HUES64 (cell line): ENCODE measurements around the gene ILF2. TPM values are rescaled to one million over a fixed set of nuclear protein-coding genes. Genes with fewer than 3 reads are reported as not detected.
A peak's percentile ranks its signal among the peaks of the same experiment; 100 is the strongest.
"Not testable (repeated sequence)": the region's sequence is repeated elsewhere in the genome, so short reads cannot be mapped to it uniquely, and the experiment has no call there.

Experiments used
- H3K27ac ChIP-seq: 2 replicates; pipeline ENCODE4 v1.7.0; 2013; ENCODE audit warnings: low read depth, low read length, inconsistent platforms
- H3K27me3 ChIP-seq: 2 replicates; pipeline ENCODE4 v1.6.1; 2013; ENCODE audit warnings: mild to moderate bottlenecking, low read length; ENCODE audit not compliant: insufficient read depth
- H3K36me3 ChIP-seq: 2 replicates; pipeline ENCODE4 v1.6.1; 2013; ENCODE audit warnings: mild to moderate bottlenecking, low read length; ENCODE audit not compliant: insufficient read depth
- H3K4me1 ChIP-seq: 2 replicates; pipeline ENCODE4 v1.6.1; 2013; ENCODE audit warnings: mild to moderate bottlenecking, low read length, moderate library complexity; ENCODE audit not compliant: insufficient read depth
- H3K4me3 ChIP-seq: 2 replicates; pipeline ENCODE4 v1.5.1; 2013; ENCODE audit warnings: mild to moderate bottlenecking, low read length, moderate library complexity
- H3K9ac ChIP-seq: 2 replicates; pipeline ENCODE4 v1.6.1; 2013; ENCODE audit warnings: mild to moderate bottlenecking, low read depth, low read length
- H3K9me3 ChIP-seq: 2 replicates; pipeline ENCODE4 v1.6.1; 2013; ENCODE audit warnings: low read depth, low read length; ENCODE audit not compliant: insufficient read depth
- WGBS: fragments of 150-250, 120-280 bp; methylation state at CpG from one replicate; pipeline ENCODE4 v1.1.7; 2013; ENCODE audit warnings: missing lambda C conversion rate; 5-methylcytosine and 5-hydroxymethylcytosine counted together
- polyA plus RNA-seq, 2 experiments: library from polyadenylated mRNA; stranded (reverse); fragments of 50-300 nt; gene quantifications; one replicate each; pipeline ENCODE4 v1.2.3, GENCODE V29; 2013

ILF2 gene
- 379 TPM for polyA plus RNA-seq (2013, experiment 1 of 2)
- 354 TPM for polyA plus RNA-seq (2013, experiment 2 of 2)

DNA sequence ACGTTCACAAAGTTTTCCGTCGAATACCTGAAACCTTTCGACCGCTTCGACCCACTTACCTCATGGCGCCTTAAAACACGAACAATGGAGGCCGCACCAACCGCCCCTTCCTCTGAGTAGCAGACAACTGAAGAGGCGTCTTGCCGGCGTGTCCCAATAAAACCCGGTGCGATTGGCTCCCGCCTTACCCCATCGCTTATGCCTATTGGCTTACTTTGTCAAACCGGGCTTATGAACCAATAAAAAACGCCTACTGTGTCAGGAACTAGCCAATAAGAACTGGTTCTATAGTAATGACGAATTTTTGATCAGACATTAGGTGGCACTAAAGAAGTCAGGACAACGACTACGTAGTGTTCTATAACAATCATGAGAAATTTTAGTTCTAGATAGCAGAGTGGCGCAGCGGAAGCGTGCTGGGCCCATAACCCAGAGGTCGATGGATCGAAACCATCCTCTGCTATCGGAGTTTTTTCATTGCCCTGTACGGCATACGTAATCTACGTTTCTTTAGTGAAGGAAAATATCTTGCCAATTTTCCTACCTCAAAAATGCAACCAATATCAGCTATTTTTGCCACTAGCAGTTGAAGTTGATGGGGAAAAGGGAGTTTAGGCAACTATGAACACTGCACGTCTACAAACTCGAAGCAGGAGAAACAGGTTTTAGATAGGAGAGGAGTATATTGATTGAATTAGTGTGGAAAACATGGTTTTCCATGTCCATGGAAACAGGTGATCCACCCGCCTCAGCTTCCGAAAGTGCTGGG is at the start of gene ILF2:
Gene ILF2 (minus strand): TSS at position 135 of the 769 bp plus-strand sequence. CDS start 71 bp downstream, at position 64.
- WGBS, result under 1% methylated on average over 33 of the region's 35 CpGs
- no peaks in the 10 kb centered on the region for H3K27me3 ChIP-seq
- no peaks in the 10 kb centered on the region for H3K9me3 ChIP-seq

DNA sequence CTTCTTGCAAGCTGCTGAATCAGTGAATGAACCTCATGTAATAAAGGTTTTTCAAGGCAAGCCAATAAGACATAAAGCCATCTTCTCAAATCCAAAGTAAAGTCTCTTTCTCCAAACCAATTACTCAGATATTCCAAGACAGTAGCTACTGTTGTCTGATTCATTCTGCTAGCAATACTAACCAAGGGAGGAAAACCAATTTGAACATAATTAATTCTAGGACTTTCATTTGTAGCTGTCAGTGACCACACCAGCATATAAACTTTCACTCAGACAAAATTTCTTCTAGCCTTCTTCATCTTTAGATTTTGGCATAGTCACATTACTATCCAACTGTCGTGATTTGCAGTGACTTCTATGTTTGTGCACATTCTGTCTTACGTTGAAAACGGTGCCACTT is 46.5 kb upstream of the ILF2 start:
- H3K4me3 ChIP-seq, result no peak overlapping the region
- WGBS, result 96% methylated on average over 3 of the region's 3 CpGs

More for the DNA sequence above, at the start of gene ILF2:
- peak within 1 kb of the TSS; percentile 91 for H3K4me3 ChIP-seq
- H3K27ac ChIP-seq, result peak within 1 kb of the TSS; percentile 67
- peaks cover 6% of the 10 kb centered on the region; the same call in 1 of the 2 replicates for H3K4me1 ChIP-seq
- H3K9ac ChIP-seq, result peak within 1 kb of the TSS; percentile 97
- H3K36me3 ChIP-seq, result peaks cover 39% of the 10 kb centered on the region

DNA sequence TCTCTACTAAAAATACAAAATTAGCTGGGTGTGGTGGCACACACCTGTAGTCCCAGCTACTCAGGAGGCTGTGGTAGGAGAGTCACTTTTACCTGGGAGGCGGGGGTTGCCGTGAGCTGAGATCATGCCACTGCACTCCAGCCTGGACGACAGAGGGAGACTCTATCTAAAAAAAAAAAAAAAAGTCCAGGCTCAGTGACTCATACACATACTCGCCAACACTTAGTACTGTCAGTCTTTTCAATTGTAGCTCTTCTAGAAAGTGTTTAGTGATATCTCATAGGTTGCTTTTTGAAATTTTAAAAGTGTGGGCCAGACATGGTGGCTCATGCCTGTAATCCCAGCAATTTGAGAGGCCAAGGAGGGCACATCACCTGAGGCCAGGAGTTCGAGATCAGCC is 45.4 kb upstream of the ILF2 start:
- not testable (repeated sequence) for H3K4me3 ChIP-seq, H3K36me3 ChIP-seq, H3K9me3 ChIP-seq, H3K27me3 ChIP-seq, H3K9ac ChIP-seq, H3K4me1 ChIP-seq, H3K27ac ChIP-seq
- WGBS, result 86% methylated on average over 4 of the region's 5 CpGs

More for the DNA sequence above, 46.5 kb upstream of the ILF2 start:
- Histone ChIP-seq H3K27ac (no peak overlapping the region), H3K36me3 (no peaks in the 10 kb centered on the region), H3K9me3 (no peaks in the 10 kb centered on the region), H3K9ac (no peak overlapping the region), H3K4me1 (no peaks in the 10 kb centered on the region), H3K27me3 (no peaks in the 10 kb centered on the region)

DNA sequence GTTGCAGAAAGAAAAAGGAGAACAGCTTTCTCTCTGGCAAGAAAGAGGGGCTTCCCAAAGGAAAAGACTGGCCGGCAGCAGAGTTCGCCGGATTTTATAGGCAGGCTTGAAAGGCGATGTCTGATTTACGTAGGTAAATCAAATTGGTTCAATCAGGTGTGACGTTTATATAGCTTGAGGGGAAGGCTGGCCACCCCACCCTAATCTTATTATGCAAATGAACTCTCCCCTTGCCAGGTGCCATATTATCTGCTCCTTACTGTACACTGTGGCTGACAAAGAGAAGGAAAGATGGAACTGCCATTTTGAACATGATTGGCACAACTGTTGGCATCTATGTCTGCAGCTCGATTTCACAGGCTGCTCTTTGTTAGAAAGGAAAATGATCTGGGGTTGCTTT is 40.2 kb upstream of the ILF2 start:
- Histone ChIP-seq H3K9ac (no peak overlapping the region), H3K36me3 (no peaks in the 10 kb centered on the region), H3K27me3 (no peaks in the 10 kb centered on the region), H3K9me3 (no peaks in the 10 kb centered on the region), H3K27ac (no peak overlapping the region), H3K4me3 (no peak overlapping the region), H3K4me1 (no peaks in the 10 kb centered on the region)
- 87% methylated on average over 6 of the region's 7 CpGs for WGBS

DNA sequence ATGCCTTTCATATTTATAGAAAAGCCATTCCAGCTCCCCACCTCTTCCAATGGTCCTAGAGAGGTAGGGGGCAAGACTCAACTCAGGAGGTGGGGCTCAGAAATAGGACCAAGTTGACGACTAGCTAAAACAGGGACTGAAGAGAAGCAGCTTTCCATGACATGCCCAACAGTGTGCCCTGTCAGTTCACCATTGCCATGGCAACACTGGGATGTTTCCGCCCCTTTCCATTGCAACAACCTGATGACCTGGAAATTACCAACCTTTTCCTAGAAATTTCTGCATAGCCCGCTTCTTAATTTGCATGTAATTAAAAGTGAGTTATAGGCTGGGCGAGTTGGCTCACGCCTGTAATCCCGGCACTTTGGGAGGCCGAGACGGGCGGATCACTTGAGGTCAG is 34.7 kb upstream of the ILF2 start:
- Histone ChIP-seq H3K9ac (no peak overlapping the region), H3K36me3 (no peaks in the 10 kb centered on the region), H3K9me3 (no peaks in the 10 kb centered on the region), H3K4me3 (no peak overlapping the region), H3K27ac (no peak overlapping the region), H3K4me1 (no peaks in the 10 kb centered on the region), H3K27me3 (no peaks in the 10 kb centered on the region)
- 92% methylated on average over 9 of the region's 9 CpGs for WGBS

DNA sequence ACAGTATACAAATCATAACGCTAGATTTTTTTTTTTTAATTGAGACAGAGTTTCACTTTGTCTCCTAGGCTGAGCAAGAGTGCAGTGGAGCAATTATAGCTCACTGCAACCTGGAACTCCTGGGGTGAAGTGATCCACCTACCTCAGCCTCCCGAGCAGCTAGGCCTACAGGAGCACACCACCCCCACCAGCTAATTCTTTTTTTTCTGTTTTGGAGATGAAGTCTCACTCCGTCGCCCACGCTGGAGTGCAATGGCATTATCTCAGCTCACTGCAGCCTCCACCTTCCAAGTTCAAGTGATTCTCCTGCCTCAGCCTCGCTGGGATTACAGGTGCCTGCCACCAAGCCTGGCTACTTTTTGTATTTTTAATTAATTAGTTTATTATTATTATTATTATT is 29.0 kb upstream of the ILF2 start:
- Histone ChIP-seq H3K9ac (no peak overlapping the region), H3K9me3 (no peaks in the 10 kb centered on the region), H3K36me3 (no peaks in the 10 kb centered on the region), H3K4me1 (peaks cover 25% of the 10 kb centered on the region), H3K27me3 (no peaks in the 10 kb centered on the region), H3K4me3 (no peak overlapping the region), H3K27ac (no peak overlapping the region)
- 81% methylated on average over 5 of the region's 6 CpGs for WGBS

DNA sequence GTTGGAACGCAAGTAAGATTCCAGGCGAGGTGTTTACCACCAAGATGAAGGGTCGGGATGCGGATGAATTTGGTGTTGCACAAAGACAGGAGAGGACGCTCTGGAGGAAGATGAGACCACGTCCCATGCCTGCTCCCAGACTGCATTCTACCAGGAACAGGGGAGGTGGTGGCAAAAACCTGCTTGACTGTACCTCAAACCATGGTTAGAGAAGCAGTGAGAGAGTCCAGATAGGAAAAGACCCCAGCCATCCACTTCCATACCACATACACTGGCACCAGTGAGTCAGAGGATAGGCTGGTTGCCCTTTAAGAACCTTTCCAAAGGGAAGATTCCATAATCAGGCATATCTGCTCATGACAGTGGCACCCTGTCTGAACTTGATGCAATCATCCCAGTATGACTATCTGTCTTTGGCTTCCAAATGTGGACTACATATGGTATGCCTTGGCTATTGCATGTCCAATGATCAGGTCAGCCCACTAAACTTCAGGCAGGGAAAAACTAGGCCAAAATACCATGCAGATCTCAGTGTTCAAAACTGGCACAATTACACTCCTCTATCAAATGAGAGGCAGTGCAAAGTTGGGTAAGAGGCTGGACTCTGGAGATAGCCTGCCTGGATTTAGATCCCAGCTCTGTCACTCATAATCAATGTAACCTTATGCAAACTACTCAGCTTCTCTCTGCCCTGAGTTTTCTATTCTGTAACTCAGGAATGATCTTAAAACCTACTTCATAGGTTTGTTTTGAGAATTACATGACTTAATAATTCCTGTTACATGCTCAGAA is 28.3 kb upstream of the ILF2 start:
- H3K4me1 ChIP-seq, result peaks cover 25% of the 10 kb centered on the region
- WGBS, result 90% methylated on average over 6 of the region's 6 CpGs
- no peaks in the 10 kb centered on the region for H3K9me3 ChIP-seq
- no peaks in the 10 kb centered on the region for H3K36me3 ChIP-seq
- no peak overlapping the region for H3K4me3 ChIP-seq
- H3K9ac ChIP-seq, result no peak overlapping the region
- H3K27ac ChIP-seq, result no peak overlapping the region
- no peaks in the 10 kb centered on the region for H3K27me3 ChIP-seq

DNA sequence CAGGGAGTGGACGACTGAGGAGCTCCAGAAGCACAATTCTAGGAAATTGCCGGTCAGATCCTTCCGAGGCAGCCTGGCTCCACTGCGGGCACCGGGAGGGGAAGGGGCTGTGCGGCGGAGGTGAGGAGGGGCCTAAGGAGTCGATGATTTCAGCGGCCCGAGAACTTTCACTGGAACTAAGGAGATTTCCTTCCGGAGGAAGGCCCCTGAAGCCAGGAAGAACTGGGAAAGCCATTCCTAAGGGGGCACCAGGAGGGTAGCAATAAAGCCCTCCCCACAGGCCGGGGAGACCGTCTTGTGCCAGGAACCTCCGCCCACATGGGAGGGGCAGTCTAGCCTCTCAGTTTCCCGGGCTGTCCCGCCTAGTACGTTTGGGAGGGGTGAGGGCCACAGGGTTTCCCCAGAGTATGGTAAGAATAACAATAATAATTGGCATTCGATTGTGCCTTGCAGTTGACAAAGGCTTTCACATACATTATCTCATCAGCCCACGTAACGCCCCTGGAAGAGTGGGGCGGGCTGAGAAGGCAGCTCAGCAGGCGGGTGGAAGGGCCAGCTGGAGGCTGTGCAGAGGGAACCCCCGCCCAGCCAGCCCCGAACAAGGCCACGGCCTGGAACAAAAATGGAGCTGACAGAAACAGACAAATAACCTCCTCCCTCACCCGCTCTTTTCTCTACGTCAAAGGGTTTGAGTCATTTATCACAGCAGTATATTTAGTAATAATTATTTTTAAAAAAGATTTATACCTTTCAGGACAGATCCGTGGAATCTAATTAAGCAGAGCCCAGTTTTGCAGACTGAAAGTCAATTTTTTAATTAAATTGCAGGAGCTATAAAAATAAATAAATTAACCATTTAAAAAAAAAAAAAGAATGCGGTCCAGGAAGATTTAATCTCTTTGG is 27.5 kb upstream of the ILF2 start:
- 22% methylated on average over 25 of the region's 29 CpGs for WGBS
- H3K9ac ChIP-seq, result peak overlapping the region; percentile 2; the same call in 1 of the 2 replicates
- peak overlapping the region; percentile 74 for H3K27ac ChIP-seq
- H3K9me3 ChIP-seq, result no peaks in the 10 kb centered on the region
- H3K4me3 ChIP-seq, result peak overlapping the region; percentile 17; the same call in 1 of the 2 replicates
- H3K4me1 ChIP-seq, result peaks cover 25% of the 10 kb centered on the region
- no peaks in the 10 kb centered on the region for H3K36me3 ChIP-seq
- no peaks in the 10 kb centered on the region for H3K27me3 ChIP-seq

DNA sequence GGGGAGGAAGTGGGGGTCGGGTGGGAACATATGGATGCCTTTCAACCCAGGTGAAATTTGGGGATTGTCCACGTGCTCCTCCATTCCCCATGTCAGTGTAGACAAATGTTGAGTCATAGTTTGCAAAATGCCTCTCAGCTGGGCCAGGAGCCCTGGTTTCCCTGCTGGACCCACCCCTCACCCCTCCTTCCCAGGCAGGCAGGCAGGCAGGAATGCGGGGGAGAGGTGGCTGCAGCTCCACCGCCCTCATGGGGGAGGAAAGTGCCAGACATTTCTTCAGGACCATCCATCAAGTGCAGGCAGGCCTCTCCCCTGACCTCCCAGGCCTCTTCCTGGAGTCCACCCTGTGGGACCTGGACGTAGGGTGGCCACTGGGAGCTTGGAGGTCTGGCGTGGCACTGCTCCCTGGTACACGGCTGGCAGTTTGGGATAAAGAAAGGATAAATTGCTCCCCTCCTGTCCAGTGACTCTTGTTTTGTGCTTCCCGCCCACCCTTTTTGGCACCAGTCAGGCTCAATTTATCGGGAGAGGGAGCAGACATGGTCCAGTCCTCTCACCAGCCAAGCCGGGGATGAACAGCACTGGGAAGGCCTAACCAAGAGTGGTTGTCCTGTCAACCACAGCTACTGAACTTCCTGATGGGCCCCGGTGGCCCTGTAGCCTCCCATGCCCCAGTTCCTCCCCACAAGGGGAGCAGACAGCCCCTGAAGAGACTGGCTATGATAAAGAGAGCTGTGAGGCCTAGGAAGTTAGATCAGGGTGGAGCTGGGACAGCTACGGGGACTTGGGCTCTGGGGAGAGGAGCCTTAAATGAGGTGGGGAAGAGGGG is 26.6 kb upstream of the ILF2 start:
- 46% methylated on average over 12 of the region's 12 CpGs for WGBS
- Histone ChIP-seq H3K4me1 (peaks cover 25% of the 10 kb centered on the region), H3K36me3 (no peaks in the 10 kb centered on the region), H3K4me3 (no peak overlapping the region), H3K9ac (peak overlapping the region; percentile 30; the same call in 1 of the 2 replicates), H3K27me3 (no peaks in the 10 kb centered on the region), H3K9me3 (no peaks in the 10 kb centered on the region), H3K27ac (peak overlapping the region; percentile 74)

DNA sequence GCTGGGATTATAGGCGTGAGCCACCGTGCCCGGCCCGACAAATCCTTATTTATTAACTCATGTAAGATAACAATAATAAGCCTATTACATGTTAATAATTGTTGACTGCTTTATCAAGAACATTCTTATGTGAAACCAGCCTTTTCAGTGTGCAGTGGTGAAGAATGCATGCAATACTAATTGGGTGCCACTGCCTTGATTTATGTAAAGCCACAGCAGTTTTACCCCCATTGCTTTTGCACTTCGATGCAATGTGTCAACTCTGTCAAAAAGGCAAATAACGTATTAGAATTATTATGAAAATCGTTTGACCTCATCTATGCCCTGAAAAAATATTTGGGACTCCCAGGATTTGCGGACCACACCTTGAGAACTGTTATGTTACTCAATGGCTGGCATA is 25.9 kb upstream of the ILF2 start:
- peak overlapping the region; percentile 30; the same call in 1 of the 2 replicates for H3K9ac ChIP-seq
- 85% methylated on average over 4 of the region's 8 CpGs for WGBS
- peaks cover 25% of the 10 kb centered on the region for H3K4me1 ChIP-seq
- H3K9me3 ChIP-seq, result no peaks in the 10 kb centered on the region
- H3K4me3 ChIP-seq, result no peak overlapping the region
- peak overlapping the region; percentile 43; the same call in 1 of the 2 replicates for H3K27ac ChIP-seq
- H3K36me3 ChIP-seq, result no peaks in the 10 kb centered on the region
- H3K27me3 ChIP-seq, result no peaks in the 10 kb centered on the region
